C4-2B (cell line): ENCODE measurements around the gene EXOC6B.

ENCODE experiments used
- ZFX ChIP-seq: fragments of 450-650 bp; IDR thresholded peaks from 2 replicates; pipeline ENCODE4 v1.6.1; 2017
- TF ChIP-seq, protein P1 (sequence below): fragments of 450-650 bp; conservative IDR thresholded peaks from 2 replicates; pipeline ENCODE4 v1.5.1; 2017; ENCODE audit warnings: mild to moderate bottlenecking

DNA sequence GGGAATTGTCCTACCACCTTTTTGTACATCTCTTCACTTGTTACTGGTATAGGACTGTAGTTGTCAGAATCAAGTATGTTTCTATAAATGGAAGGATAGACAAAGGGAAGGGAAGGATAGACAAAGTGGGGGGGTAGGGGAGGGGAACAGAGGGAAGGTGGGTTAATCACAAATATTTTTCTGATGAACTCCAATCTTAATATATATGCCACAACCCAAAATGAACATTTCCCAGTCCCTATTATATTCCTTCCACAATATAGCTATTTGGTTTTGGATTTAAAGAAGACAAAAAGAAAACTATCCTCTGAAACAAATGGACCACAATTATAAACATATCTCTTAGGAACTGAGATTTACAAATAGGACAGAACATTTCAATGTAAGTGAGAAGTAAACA, 329.4 kb downstream of the EXOC6B start:
- TF ChIP-seq, protein P1, sequence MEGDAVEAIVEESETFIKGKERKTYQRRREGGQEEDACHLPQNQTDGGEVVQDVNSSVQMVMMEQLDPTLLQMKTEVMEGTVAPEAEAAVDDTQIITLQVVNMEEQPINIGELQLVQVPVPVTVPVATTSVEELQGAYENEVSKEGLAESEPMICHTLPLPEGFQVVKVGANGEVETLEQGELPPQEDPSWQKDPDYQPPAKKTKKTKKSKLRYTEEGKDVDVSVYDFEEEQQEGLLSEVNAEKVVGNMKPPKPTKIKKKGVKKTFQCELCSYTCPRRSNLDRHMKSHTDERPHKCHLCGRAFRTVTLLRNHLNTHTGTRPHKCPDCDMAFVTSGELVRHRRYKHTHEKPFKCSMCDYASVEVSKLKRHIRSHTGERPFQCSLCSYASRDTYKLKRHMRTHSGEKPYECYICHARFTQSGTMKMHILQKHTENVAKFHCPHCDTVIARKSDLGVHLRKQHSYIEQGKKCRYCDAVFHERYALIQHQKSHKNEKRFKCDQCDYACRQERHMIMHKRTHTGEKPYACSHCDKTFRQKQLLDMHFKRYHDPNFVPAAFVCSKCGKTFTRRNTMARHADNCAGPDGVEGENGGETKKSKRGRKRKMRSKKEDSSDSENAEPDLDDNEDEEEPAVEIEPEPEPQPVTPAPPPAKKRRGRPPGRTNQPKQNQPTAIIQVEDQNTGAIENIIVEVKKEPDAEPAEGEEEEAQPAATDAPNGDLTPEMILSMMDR, result no peak
- no peak for TF ChIP-seq ZFX
